Measurements from ENCODE around the gene PLCG1. TPM values are rescaled to one million over a fixed set of nuclear protein-coding genes. Genes with fewer than 3 reads are reported as not detected.
A peak's percentile ranks its signal among the peaks of the same experiment; 100 is the strongest.

The PLCG1 gene
- total and polyA plus RNA-seq, 2 donors from 2014 or later: 12.5 to 117 TPM

DNA sequence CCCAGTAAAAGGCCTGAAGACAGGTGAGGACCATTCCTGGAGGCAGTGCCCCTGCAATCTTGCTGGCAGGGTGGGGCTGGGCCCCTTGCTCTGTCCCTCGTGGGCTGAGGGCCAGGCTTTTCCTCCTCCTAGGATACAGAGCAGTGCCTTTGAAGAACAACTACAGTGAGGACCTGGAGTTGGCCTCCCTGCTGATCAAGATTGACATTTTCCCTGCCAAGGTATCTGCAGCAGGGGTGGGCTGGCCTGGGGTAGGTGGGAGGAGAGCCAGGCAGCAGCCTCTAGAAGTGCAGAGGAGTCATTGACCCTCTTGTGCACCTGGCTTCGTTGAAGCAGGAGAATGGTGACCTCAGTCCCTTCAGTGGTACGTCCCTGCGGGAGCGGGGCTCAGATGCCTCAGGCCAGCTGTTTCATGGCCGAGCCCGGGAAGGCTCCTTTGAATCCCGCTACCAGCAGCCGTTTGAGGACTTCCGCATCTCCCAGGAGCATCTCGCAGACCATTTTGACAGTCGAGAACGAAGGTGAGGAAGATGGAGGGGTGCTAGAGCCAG is 36.5 kb downstream of the PLCG1 start:
- TF ChIP-seq, protein P1, sequence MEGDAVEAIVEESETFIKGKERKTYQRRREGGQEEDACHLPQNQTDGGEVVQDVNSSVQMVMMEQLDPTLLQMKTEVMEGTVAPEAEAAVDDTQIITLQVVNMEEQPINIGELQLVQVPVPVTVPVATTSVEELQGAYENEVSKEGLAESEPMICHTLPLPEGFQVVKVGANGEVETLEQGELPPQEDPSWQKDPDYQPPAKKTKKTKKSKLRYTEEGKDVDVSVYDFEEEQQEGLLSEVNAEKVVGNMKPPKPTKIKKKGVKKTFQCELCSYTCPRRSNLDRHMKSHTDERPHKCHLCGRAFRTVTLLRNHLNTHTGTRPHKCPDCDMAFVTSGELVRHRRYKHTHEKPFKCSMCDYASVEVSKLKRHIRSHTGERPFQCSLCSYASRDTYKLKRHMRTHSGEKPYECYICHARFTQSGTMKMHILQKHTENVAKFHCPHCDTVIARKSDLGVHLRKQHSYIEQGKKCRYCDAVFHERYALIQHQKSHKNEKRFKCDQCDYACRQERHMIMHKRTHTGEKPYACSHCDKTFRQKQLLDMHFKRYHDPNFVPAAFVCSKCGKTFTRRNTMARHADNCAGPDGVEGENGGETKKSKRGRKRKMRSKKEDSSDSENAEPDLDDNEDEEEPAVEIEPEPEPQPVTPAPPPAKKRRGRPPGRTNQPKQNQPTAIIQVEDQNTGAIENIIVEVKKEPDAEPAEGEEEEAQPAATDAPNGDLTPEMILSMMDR (IDR thresholded peaks at IDR 0.05; ENCODE audit: borderline replicate concordance, extremely low read depth, insufficient read depth): no peak
- peak in 2 of 5 donors; percentile 6 to 76 for DNase-seq
- FAIRE-seq: no peak

DNA sequence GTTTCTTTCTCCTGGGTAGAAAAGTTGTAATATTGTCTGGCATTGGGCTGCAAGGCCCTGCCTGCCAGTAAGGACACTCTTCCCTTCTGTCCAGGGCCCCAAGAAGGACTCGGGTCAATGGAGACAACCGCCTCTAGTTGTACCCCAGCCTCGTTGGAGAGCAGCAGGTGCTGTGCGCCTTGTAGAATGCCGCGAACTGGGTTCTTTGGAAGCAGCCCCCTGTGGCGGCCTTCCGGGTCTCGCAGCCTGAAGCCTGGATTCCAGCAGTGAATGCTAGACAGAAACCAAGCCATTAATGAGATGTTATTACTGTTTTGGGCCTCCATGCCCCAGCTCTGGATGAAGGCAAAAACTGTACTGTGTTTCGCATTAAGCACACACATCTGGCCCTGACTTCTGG is 37.0 kb downstream of the PLCG1 start:
- Histone ChIP-seq H3K27me3 (ENCODE audit: control insufficient read depth, insufficient read depth, low read length) (no peaks in the 10 kb centered on the region), H3K4me1 (ENCODE audit: control insufficient read depth in 2 of 3, insufficient read depth in 2 of 3, low read depth in 1 of 3, low read length in 3 of 3) (peaks cover 0 to 12% (median 0%) of the 10 kb centered on the region in 3 donors), H3K4me3 (ENCODE audit: low read length in 3 of 3) (no peak overlapping the region), H3K9me3 (ENCODE audit: control insufficient read depth in 2 of 3, insufficient read depth in 1 of 3, low read length in 3 of 3) (no peaks in the 10 kb centered on the region), H3K36me3 (ENCODE audit: control insufficient read depth in 2 of 3, insufficient read depth in 3 of 3, low read length in 3 of 3) (peaks cover 13 to 25% (median 23%) of the 10 kb centered on the region in 3 donors), H3K27ac (ENCODE audit: low read depth in 2 of 2, low read length in 2 of 2) (no peak overlapping the region), H3K9ac (ENCODE audit: low read length in 3 of 3) (no peak overlapping the region)
- DNase-seq (peak in 1 of 5 donors; percentile 4), FAIRE-seq (no peak)
- TF ChIP-seq, protein P1 (IDR thresholded peaks at IDR 0.05; ENCODE audit: borderline replicate concordance, extremely low read depth, insufficient read depth): no peak
- intact Hi-C loops (cut with DNase I): loop anchor here (5.0 to 10.0 kb wide), 2 partner anchors 60 to 163 kb away; no protein-coding TSS in a partner anchor

More for the DNA sequence above, 36.5 kb downstream of the PLCG1 start:
- Histone ChIP-seq H3K4me3 (ENCODE audit: low read length in 3 of 3) (no peak overlapping the region), H3K4me1 (ENCODE audit: control insufficient read depth in 2 of 3, insufficient read depth in 2 of 3, low read depth in 1 of 3, low read length in 3 of 3) (peaks cover 0 to 12% (median 0%) of the 10 kb centered on the region in 3 donors), H3K36me3 (ENCODE audit: control insufficient read depth in 2 of 3, insufficient read depth in 3 of 3, low read length in 3 of 3) (peaks cover 16 to 30% (median 28%) of the 10 kb centered on the region in 3 donors), H3K9ac (ENCODE audit: low read length in 3 of 3) (no peak overlapping the region), H3K9me3 (ENCODE audit: control insufficient read depth in 2 of 3, insufficient read depth in 1 of 3, low read length in 3 of 3) (no peaks in the 10 kb centered on the region), H3K27ac (ENCODE audit: low read depth in 2 of 2, low read length in 2 of 2) (no peak overlapping the region), H3K27me3 (ENCODE audit: control insufficient read depth, insufficient read depth, low read length) (no peaks in the 10 kb centered on the region)
- intact Hi-C loops (cut with DNase I): loop anchor here (5.0 to 10.0 kb wide), 2 partner anchors 61 to 163 kb away; no protein-coding TSS in a partner anchor

DNA sequence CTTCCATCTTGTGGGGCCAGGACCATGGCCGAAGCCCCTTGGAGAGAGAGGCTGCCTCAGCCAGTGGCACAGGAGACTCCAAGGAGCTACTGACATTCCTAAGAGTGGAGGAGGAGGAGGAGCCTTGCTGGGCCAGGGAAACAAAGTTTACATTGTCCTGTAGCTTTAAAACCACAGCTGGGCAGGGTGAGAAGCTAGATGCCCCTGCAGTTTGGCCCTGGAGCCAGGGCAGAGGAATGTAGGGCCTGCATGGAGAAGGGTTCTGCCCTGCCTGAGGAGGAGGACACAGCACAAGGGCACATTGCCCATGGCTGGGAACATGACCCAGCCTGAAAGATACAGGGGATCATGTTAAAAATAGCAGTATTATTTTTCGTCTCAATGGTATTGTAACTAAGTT is 37.4 kb downstream of the PLCG1 start:
- FAIRE-seq (no peak), DNase-seq (no peak)
- H3K4me3 ChIP-seq (ENCODE audit: low read length in 3 of 3): no peak overlapping the region
- H3K27ac ChIP-seq (ENCODE audit: low read depth in 2 of 2, low read length in 2 of 2): no peak overlapping the region
- no peaks in the 10 kb centered on the region for H3K27me3 ChIP-seq (ENCODE audit: control insufficient read depth, insufficient read depth, low read length)
- no peak overlapping the region for H3K9ac ChIP-seq (ENCODE audit: low read length in 3 of 3)
- TF ChIP-seq, protein P1 (IDR thresholded peaks at IDR 0.05; ENCODE audit: borderline replicate concordance, extremely low read depth, insufficient read depth): no peak
- H3K9me3 ChIP-seq (ENCODE audit: control insufficient read depth in 2 of 3, insufficient read depth in 1 of 3, low read length in 3 of 3): no peaks in the 10 kb centered on the region
- H3K4me1 ChIP-seq (ENCODE audit: control insufficient read depth in 2 of 3, insufficient read depth in 2 of 3, low read depth in 1 of 3, low read length in 3 of 3): peaks cover 0 to 12% (median 0%) of the 10 kb centered on the region in 3 donors
- peaks cover 11 to 22% (median 20%) of the 10 kb centered on the region in 3 donors for H3K36me3 ChIP-seq (ENCODE audit: control insufficient read depth in 2 of 3, insufficient read depth in 3 of 3, low read length in 3 of 3)
- intact Hi-C loops (cut with DNase I): loop anchor here (5.0 to 10.0 kb wide), 2 partner anchors 60 to 163 kb away; no protein-coding TSS in a partner anchor
